Measurements from ENCODE around the gene ASS1.

GRCh38 chr9:130522233-130522808 lies 77.6 kb downstream of the ASS1 start:
- TF ChIP-seq CTCF (conservative IDR thresholded peaks at IDR 0.05) (no peak), EZH2 (IDR thresholded peaks at IDR 0.05; ENCODE audit: low read depth) (no peak)

All from PC-9 (cell line).